Gastroesophageal sphincter (tissue), 4 donors: ENCODE data around the gene ATAD2B. TPM values are rescaled to one million over a fixed set of nuclear protein-coding genes. Genes with fewer than 3 reads are reported as not detected.
A peak's percentile ranks its signal among the peaks of the same experiment; 100 is the strongest.

ENCODE experiments used
- ATAC-seq: fragments of 150-250 bp; one replicate; pipeline ENCODE4 v1.9.1; 2016; ENCODE audit warnings: mild to moderate bottlenecking, moderate library complexity
- H3K27ac ChIP-seq, 4 donors: fragments of 200-600 bp; sonication (generic) in 3 of 4; 1 replicate in 3 of 4; 2 replicates in 1 of 4; pipeline ENCODE4 v1.5.1; 2016 to 2019
- H3K27me3 ChIP-seq: fragments of 200-600 bp; sonication (generic); one replicate; pipeline ENCODE4 v1.5.1; 2019
- H3K36me3 ChIP-seq, 2 donors: fragments of 200-600 bp; sonication (generic); one replicate each; pipeline ENCODE4 v1.5.1; 2019; ENCODE audit warnings: control low read depth in 1 of 2
- H3K4me1 ChIP-seq, 3 donors: fragments of 200-600 bp; sonication (generic); 1 replicate in 2 of 3; 2 replicates in 1 of 3; pipeline ENCODE4 v1.5.1; 2016 to 2019; ENCODE audit warnings: control low read depth in 2 of 3
- H3K4me3 ChIP-seq, 2 donors: fragments of 200-600 bp; sonication (generic); one replicate each; pipeline ENCODE4 v1.5.1; 2019; ENCODE audit warnings: mild to moderate bottlenecking in 1 of 2, moderate library complexity in 1 of 2
- H3K9me3 ChIP-seq, 3 donors: fragments of 200-600 bp; sonication (generic); one replicate each; pipeline ENCODE4 v1.5.1; 2017 to 2019; ENCODE audit warnings: control low read depth in 2 of 3
- EP300 ChIP-seq: sonication (generic); formaldehyde crosslinking; IDR thresholded peaks from one replicate; pipeline ENCODE4 v1.6.1; 2017; ENCODE audit warnings: antibody characterized with exemption, mild to moderate bottlenecking
- POLR2A ChIP-seq, 2 donors: fragments of 450-650 bp; IDR thresholded peaks; one replicate each; pipeline ENCODE4 v1.6.1; 2017; ENCODE audit warnings: antibody characterized with exemption in 2 of 2, mild to moderate bottlenecking in 2 of 2, moderate library complexity in 1 of 2
- POLR2AphosphoS5 ChIP-seq: sonication (generic); formaldehyde crosslinking; IDR thresholded peaks from one replicate; pipeline ENCODE4 v1.6.1; 2017; ENCODE audit warnings: antibody characterized with exemption
- WGBS, 2 donors: methylation state at CpG; one replicate each; pipeline ENCODE4 v1.1.5; 2018; ENCODE audit warnings: low coverage in 1 of 2; 5-methylcytosine and 5-hydroxymethylcytosine counted together
- total RNA-seq, 4 donors: library from RNA; depleted of rRNA; stranded (reverse); fragments of >200 nt; gene quantifications; one replicate each; pipeline ENCODE4 v1.1.0, GENCODE V29; 2016
- TF ChIP-seq, protein P1 (sequence below), 4 experiments: fragments of 200-600 bp in 2 of 4; fragments of 450-650 bp in 2 of 4; sonication (generic) in 1 of 4; IDR thresholded peaks; one replicate each; pipeline ENCODE4 v1.5.1; 2017 to 2019; ENCODE audit warnings: antibody characterized with exemption in 4 of 4, mild to moderate bottlenecking in 2 of 4, moderate library complexity in 2 of 4

The ATAD2B gene
- total RNA-seq, 4 donors from 2014 or later = 10.4 to 36.1 (median 16.8) TPM

DNA sequence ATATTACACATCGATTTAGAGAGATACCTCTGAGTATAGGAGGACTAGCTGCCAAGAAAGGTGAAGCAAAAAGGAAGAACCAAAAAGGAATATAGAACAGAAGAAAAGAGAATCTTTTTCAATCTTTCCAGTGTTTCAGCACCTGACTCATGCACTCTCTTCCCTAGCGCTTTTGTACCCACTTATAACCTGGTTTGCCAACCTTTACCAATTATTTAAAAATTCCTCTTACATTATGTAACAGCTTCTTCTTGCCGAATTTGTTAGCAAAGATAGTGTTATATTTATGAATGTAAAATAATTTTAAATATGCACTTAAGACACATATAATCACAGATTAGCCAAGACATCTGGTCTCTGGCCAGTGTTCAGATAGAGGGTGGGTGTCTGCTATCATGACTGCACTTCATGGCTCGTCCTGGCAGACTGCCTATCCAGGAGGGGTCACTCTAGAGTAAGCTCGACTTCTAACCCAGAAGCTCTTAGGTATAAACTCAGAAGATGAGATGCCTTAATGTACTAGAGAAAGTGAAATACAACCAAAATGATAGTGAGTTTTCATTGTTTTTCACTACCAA is 122.9 kb downstream of the ATAD2B start:
- Histone ChIP-seq H3K9me3 (no peaks in the 10 kb centered on the region), H3K4me3 (no peak overlapping the region), H3K36me3 (peaks cover 0 to 8% of the 10 kb centered on the region in 2 donors), H3K4me1 (peaks cover 3 to 31% (median 8%) of the 10 kb centered on the region in 3 donors), H3K27me3 (no peaks in the 10 kb centered on the region), H3K27ac (peak overlapping the region in 1 of 4 donors; percentile 33)
- TF ChIP-seq EP300 = no peak
- TF ChIP-seq, protein P1, sequence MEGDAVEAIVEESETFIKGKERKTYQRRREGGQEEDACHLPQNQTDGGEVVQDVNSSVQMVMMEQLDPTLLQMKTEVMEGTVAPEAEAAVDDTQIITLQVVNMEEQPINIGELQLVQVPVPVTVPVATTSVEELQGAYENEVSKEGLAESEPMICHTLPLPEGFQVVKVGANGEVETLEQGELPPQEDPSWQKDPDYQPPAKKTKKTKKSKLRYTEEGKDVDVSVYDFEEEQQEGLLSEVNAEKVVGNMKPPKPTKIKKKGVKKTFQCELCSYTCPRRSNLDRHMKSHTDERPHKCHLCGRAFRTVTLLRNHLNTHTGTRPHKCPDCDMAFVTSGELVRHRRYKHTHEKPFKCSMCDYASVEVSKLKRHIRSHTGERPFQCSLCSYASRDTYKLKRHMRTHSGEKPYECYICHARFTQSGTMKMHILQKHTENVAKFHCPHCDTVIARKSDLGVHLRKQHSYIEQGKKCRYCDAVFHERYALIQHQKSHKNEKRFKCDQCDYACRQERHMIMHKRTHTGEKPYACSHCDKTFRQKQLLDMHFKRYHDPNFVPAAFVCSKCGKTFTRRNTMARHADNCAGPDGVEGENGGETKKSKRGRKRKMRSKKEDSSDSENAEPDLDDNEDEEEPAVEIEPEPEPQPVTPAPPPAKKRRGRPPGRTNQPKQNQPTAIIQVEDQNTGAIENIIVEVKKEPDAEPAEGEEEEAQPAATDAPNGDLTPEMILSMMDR (IDR thresholded peaks at IDR 0.05) = peak in 1 of 4 experiments; percentile 14
- ATAC-seq = no peak
- WGBS, 2 donors = 31 to 39% methylated on average over 5 of the region's 5 CpGs

DNA sequence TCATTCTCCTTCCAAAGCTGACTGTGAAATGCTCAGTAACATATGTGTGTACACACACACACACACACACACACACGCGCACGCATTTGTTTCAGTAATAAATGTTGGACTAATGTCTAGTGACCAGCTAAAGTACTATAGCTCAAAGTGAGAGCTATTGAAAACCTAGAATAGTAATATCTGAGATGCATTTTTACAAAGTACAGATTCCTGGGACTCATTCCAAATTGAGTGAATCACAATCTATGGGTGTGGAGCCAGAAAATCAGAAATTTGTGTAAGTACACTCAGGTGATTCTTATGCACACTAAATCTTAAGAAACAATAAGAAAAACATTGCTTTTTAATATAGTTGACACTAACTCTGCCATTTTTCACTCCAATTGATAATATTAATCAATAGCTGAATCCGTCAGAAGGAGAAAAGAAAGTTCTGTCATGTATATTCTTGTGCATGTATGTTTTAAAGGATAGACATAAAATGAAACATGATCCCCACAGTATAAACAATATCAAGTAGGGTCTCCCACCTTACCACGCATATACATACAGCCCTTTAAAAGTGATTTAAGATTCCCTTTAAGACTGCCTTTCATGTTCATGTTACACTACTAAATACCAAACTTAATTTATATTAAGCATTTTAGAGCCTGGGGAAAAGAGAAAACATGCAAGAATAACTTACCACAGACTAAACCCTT is 123.5 kb downstream of the ATAD2B start:
- no peaks in the 10 kb centered on the region for H3K27me3 ChIP-seq
- H3K4me1 ChIP-seq = peaks cover 3 to 31% (median 8%) of the 10 kb centered on the region in 3 donors
- H3K4me3 ChIP-seq = no peak overlapping the region
- 43 to 75% methylated on average over 4 to 5 of the region's 5 CpGs for WGBS, 2 donors
- TF ChIP-seq EP300 (no peak), POLR2A (IDR thresholded peaks at IDR 0.05) (no peak), POLR2AphosphoS5 (no peak)
- TF ChIP-seq, protein P1 (IDR thresholded peaks at IDR 0.05) = no peak
- H3K36me3 ChIP-seq = peaks cover 0 to 8% of the 10 kb centered on the region in 2 donors
- ATAC-seq = no peak
- no peaks in the 10 kb centered on the region for H3K9me3 ChIP-seq
- H3K27ac ChIP-seq = peak overlapping the region in 1 of 4 donors; percentile 33

DNA sequence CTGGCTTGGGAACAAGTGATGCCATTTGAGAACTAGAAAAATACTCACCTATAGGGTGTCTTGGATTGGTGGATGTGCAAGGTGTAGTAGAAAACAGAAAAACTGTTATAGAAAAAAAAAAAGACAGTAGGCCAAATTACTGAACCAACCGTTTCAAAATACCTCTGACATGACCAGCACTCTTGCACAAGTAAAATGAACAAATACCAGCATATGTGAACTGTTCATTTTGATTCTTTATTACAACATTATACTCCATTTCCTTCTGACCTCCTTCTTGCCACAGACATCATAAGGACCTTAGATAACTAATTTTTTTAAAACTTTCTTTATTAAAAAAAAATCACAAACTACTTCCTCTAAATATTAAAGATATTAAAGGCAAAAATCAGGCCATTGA is 125.5 kb downstream of the ATAD2B start:
- Histone ChIP-seq H3K4me3 (no peak overlapping the region), H3K9me3 (no peaks in the 10 kb centered on the region), H3K4me1 (peaks cover 3 to 31% (median 8%) of the 10 kb centered on the region in 3 donors), H3K27me3 (no peaks in the 10 kb centered on the region), H3K36me3 (no peaks in the 10 kb centered on the region), H3K27ac (no peak overlapping the region)
- ATAC-seq = peak; percentile 71
- WGBS, 2 donors = 47 to 89% methylated on average over 1 of the region's 1 CpG
- no peak for TF ChIP-seq POLR2AphosphoS5
- no peak for TF ChIP-seq EP300

DNA sequence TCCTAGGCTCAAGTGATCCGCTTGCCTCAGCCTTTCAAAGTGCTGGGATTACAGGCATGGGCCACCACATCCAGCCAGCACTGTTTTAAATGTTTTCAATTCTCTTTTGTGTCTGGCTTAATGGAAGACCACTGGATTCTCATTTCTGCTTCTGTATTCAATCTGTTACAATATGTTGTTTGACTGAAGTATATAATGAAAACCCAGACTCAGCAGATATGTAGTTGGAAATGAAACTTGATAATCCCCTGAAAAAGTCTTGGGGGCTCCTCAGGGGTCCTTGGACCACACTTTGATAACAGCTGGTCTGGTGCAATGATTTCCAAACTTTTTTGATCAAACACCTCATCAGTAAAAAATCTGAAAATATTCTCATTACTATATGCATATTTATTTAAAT is 132.7 kb downstream of the ATAD2B start:
- Histone ChIP-seq H3K27ac (no peak overlapping the region), H3K36me3 (peaks cover 0 to 11% of the 10 kb centered on the region in 2 donors), H3K4me3 (no peak overlapping the region), H3K4me1 (peaks cover 0 to 20% (median 0%) of the 10 kb centered on the region in 3 donors), H3K27me3 (no peaks in the 10 kb centered on the region), H3K9me3 (no peaks in the 10 kb centered on the region)
- WGBS, 2 donors = 100% methylated on average over 1 of the region's 1 CpG; no CpG with 5 or more reads in 1 of the 2 donors
- no peak for TF ChIP-seq POLR2A (IDR thresholded peaks at IDR 0.05)
- TF ChIP-seq POLR2AphosphoS5 = no peak
- no peak for TF ChIP-seq EP300
- TF ChIP-seq, protein P1 (IDR thresholded peaks at IDR 0.05) = no peak
- no peak for ATAC-seq

DNA sequence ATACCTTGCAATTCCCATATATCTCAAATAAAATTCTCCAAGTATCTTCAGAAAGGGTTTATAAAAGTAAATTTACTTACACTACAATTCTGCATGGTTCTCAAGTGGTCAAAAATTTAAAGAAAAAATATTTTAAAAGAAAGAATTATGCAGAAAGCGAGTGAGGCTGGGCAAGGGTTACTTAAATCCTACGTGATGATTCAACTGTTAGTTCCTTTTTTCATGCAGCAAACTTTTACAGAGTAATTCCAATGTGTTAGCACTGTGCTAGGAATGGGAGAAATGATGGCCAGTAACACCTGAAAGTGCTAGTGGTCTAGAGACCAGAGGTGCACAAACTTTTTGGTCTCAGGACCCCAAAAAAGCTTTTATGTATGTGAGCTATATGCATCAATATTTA is 133.4 kb downstream of the ATAD2B start:
- 48 to 58% methylated on average over 2 of the region's 2 CpGs for WGBS, 2 donors
- peaks cover 0 to 20% (median 0%) of the 10 kb centered on the region in 3 donors for H3K4me1 ChIP-seq
- H3K9me3 ChIP-seq = no peaks in the 10 kb centered on the region
- no peak overlapping the region for H3K27ac ChIP-seq
- H3K27me3 ChIP-seq = no peaks in the 10 kb centered on the region
- TF ChIP-seq POLR2AphosphoS5 (no peak), EP300 (no peak), POLR2A (IDR thresholded peaks at IDR 0.05) (no peak)
- TF ChIP-seq, protein P1 (IDR thresholded peaks at IDR 0.05) = no peak
- H3K4me3 ChIP-seq = no peak overlapping the region
- H3K36me3 ChIP-seq = peaks cover 0 to 11% of the 10 kb centered on the region in 2 donors
- no peak for ATAC-seq
